Smooth muscle cell (in vitro differentiated cells): ENCODE results near the gene SLC44A1. TPM values are rescaled to one million over a fixed set of nuclear protein-coding genes. Genes with fewer than 3 reads are reported as not detected.

ENCODE experiments used
- DNase-seq: peaks from one replicate; lab custom pipeline; 2025; ENCODE audit not compliant: unreplicated experiment; lab: John Stamatoyannopoulos, UW
- H2AFZ ChIP-seq: fragments of 200-600 bp; sonication (generic); 2 replicates; pipeline ENCODE4 v1.6.0; 2016; ENCODE audit warnings: antibody characterized with exemption, low read depth, mild to moderate bottlenecking
- H3F3A ChIP-seq: fragments of 200-600 bp; sonication (generic); 2 replicates; pipeline ENCODE4 v1.6.0; 2017; ENCODE audit warnings: antibody characterized with exemption, low read depth
- H3K27ac ChIP-seq: fragments of 200-600 bp; sonication (generic); 2 replicates; pipeline ENCODE4 v1.5.1; 2016; ENCODE audit warnings: low read depth, mild to moderate bottlenecking
- H3K27me3 ChIP-seq: fragments of 200-600 bp; sonication (generic); 2 replicates; pipeline ENCODE4 v1.6.1; 2016; ENCODE audit warnings: low read depth, mild to moderate bottlenecking
- H3K36me3 ChIP-seq: fragments of 200-600 bp; sonication (generic); 2 replicates; pipeline ENCODE4 v1.5.1; 2016; ENCODE audit warnings: low read depth
- H3K4me1 ChIP-seq: fragments of 200-600 bp; sonication (generic); 2 replicates; pipeline ENCODE4 v1.5.1; 2016; ENCODE audit warnings: low read depth
- H3K4me2 ChIP-seq: fragments of 200-600 bp; sonication (generic); 2 replicates; pipeline ENCODE4 v1.6.0; 2016; ENCODE audit warnings: mild to moderate bottlenecking
- H3K4me3 ChIP-seq: fragments of 200-600 bp; sonication (generic); 2 replicates; pipeline ENCODE4 v1.5.1; 2016; ENCODE audit warnings: mild to moderate bottlenecking
- H3K79me2 ChIP-seq: fragments of 200-600 bp; sonication (generic); 2 replicates; pipeline ENCODE4 v1.6.0; 2016; ENCODE audit warnings: low read depth, mild to moderate bottlenecking
- H3K9ac ChIP-seq: fragments of 200-600 bp; sonication (generic); 2 replicates; pipeline ENCODE4 v1.6.0; 2016; ENCODE audit warnings: low read depth
- H3K9me3 ChIP-seq: fragments of 200-600 bp; sonication (generic); replicated peaks from 2 replicates; pipeline ENCODE4 v1.5.1; 2016; ENCODE audit warnings: low read depth
- H4K20me1 ChIP-seq: fragments of 200-600 bp; sonication (generic); 2 replicates; pipeline ENCODE4 v1.6.0; 2016; ENCODE audit warnings: low read depth
- CTCF ChIP-seq: fragments of 200-600 bp; sonication (generic); IDR thresholded peaks from 2 replicates; pipeline ENCODE4 v1.5.1; 2017; ENCODE audit warnings: borderline replicate concordance, mild to moderate bottlenecking, antibody characterized with exemption; ENCODE audit not compliant: insufficient read depth, poor library complexity, severe bottlenecking
- WGBS: methylation state at CpG from one replicate; pipeline ENCODE4 v1.1.7; 2016; ENCODE audit warnings: low lambda C conversion rate; 5-methylcytosine and 5-hydroxymethylcytosine counted together
- polyA plus RNA-seq: library from polyadenylated mRNA; unstranded; fragments of >200 nt; fragmentation: Nextera tagmentation; extraction: Ambion mirVana; gene quantifications from 2 replicates; pipeline ENCODE4 v1.2.1, GENCODE V29; 2016
- total RNA-seq: library from RNA; depleted of rRNA; stranded (reverse); fragments of >200 nt; gene quantifications from 2 replicates; pipeline ENCODE4 v1.2.3, GENCODE V29; 2014

Gene SLC44A1
- total and polyA plus RNA-seq, 2 experiments from 2014 or later, result 14.0 to 22.2 TPM

- Histone ChIP-seq H4K20me1 (no peaks in the 10 kb centered on the region), H3K27me3 (no peaks in the 10 kb centered on the region), H2AFZ (no peak overlapping the region), H3K4me1 (no peaks in the 10 kb centered on the region), H3K4me3 (no peak overlapping the region), H3K27ac (peak overlapping the region; percentile 39), H3K36me3 (no peaks in the 10 kb centered on the region), H3K9ac (no peak overlapping the region), H3K9me3 (no peaks in the 10 kb centered on the region), H3F3A (no peaks in the 10 kb centered on the region), H3K4me2 (peak overlapping the region; percentile 44), H3K79me2 (no peaks in the 10 kb centered on the region)
- 52% methylated on average over 3 of the region's 3 CpGs for WGBS
- TF ChIP-seq CTCF, result no peak
- no peak for DNase-seq
Measured at GRCh38 chr9:105369911-105370310, 125.5 kb downstream of the SLC44A1 start.

DNA sequence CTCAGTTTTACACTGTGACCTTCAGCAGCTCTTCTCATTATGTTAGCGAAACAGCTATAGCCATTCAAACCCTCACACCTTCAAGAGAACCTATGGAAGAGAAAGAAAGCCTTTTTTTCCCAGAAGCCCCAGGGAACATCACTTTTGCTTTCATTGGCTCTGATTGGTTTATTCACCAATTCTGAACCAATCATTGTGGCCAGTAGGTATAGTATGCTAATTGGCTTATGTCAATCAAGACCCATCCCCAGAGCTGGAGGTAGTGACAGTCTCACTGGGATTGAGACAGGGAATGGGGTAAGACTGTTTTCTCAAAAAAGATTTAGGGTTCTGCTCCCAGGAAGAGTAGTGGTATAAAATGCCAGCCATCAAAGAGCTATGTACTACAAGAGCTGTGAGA is 129.3 kb downstream of the SLC44A1 start:
- Histone ChIP-seq H3K27ac (no peak overlapping the region), H3K9me3 (no peaks in the 10 kb centered on the region), H3K27me3 (no peaks in the 10 kb centered on the region), H3K4me3 (no peak overlapping the region), H3F3A (no peaks in the 10 kb centered on the region), H2AFZ (no peak overlapping the region), H3K36me3 (peaks cover 2% of the 10 kb centered on the region), H3K79me2 (no peaks in the 10 kb centered on the region), H3K9ac (no peak overlapping the region), H3K4me1 (no peaks in the 10 kb centered on the region), H4K20me1 (no peaks in the 10 kb centered on the region), H3K4me2 (no peak overlapping the region)
- WGBS, result 100% methylated on average over 1 of the region's 1 CpG
- no peak for TF ChIP-seq CTCF
- DNase-seq, result no peak

DNA sequence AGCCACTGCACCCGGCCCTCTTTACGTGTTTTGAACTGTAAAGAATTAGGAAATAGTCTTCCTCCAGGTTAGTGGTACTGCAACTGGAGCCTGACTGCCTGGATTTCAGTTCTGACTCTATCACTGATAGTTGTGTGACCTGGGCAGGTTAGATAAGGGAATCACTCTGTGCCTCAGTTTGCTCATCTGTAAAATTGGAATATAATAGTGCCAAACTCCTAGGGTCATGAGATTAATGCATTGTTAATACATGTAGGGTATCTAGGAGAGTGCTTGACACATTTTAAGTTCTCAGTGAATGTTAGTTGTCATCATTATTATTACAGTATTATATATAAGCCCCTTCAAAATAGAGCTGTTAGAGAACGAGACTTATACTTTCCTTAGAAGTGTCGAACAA is 130.9 kb downstream of the SLC44A1 start:
- Histone ChIP-seq H3K4me2 (no peak overlapping the region), H4K20me1 (no peaks in the 10 kb centered on the region), H3F3A (no peaks in the 10 kb centered on the region), H3K4me1 (no peaks in the 10 kb centered on the region), H2AFZ (no peak overlapping the region), H3K27me3 (no peaks in the 10 kb centered on the region), H3K27ac (no peak overlapping the region), H3K36me3 (peaks cover 2% of the 10 kb centered on the region), H3K4me3 (no peak overlapping the region), H3K9me3 (no peaks in the 10 kb centered on the region), H3K79me2 (no peaks in the 10 kb centered on the region), H3K9ac (no peak overlapping the region)
- WGBS, result 98% methylated on average over 4 of the region's 4 CpGs
- TF ChIP-seq CTCF, result no peak
- no peak for DNase-seq

GRCh38 chr9:105376893-105377292 is 132.4 kb downstream of the SLC44A1 start:
- no peaks in the 10 kb centered on the region for H3K27me3 ChIP-seq
- H3K27ac ChIP-seq, result no peak overlapping the region
- no peak for DNase-seq
- H4K20me1 ChIP-seq, result no peaks in the 10 kb centered on the region
- no peak overlapping the region for H3K9ac ChIP-seq
- no peak overlapping the region for H3K4me3 ChIP-seq
- H3K9me3 ChIP-seq, result no peaks in the 10 kb centered on the region
- peaks cover 2% of the 10 kb centered on the region for H3K36me3 ChIP-seq
- TF ChIP-seq CTCF, result no peak
- H2AFZ ChIP-seq, result no peak overlapping the region
- no peak overlapping the region for H3K4me2 ChIP-seq
- H3K79me2 ChIP-seq, result no peaks in the 10 kb centered on the region
- 94% methylated on average over 1 of the region's 1 CpG for WGBS
- no peaks in the 10 kb centered on the region for H3K4me1 ChIP-seq
- H3F3A ChIP-seq, result no peaks in the 10 kb centered on the region
